ENCODE results near the gene DNAL4. TPM values are rescaled to one million over a fixed set of nuclear protein-coding genes. Genes with fewer than 3 reads are reported as not detected.
A peak's percentile ranks its signal among the peaks of the same experiment; 100 is the strongest.

The DNAL4 gene
- total RNA-seq, 6 experiments from 2014 or later: 8.6 to 11.5 (median 9.8) TPM

DNA sequence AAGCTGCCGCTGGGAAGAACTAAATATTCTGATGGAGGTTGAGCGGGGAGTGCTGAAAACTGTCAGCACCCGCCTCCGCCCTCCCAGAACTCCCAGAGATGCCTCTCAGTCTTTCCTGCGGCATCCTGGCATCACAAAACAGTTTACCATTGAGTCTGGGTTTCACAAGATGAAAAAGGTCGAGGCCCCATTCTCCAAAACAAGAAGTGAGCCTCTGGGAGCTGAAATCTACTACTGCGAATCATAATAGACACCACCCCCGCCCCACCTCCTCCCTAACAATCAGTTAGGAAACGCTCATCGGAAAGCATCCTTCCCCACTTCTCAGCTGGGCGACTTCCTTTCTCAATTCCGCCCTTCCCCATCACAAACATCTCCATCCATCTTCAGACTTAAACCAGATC lies 39.2 kb downstream of the DNAL4 start:
- Mint-ChIP-seq H3K4me1 (ENCODE audit: low read depth) (peaks cover 41% of the 10 kb centered on the region), H3K27me3 (ENCODE audit: insufficient read depth) (no peaks in the 10 kb centered on the region; the same call in 1 of the 2 replicates), H3K36me3 (ENCODE audit: low read depth) (no peaks in the 10 kb centered on the region), H3K9me3 (no peaks in the 10 kb centered on the region), H3K27ac (peak overlapping the region; percentile 97), H3K4me3 (peak overlapping the region; percentile 97)
- TF ChIP-seq, protein P1, sequence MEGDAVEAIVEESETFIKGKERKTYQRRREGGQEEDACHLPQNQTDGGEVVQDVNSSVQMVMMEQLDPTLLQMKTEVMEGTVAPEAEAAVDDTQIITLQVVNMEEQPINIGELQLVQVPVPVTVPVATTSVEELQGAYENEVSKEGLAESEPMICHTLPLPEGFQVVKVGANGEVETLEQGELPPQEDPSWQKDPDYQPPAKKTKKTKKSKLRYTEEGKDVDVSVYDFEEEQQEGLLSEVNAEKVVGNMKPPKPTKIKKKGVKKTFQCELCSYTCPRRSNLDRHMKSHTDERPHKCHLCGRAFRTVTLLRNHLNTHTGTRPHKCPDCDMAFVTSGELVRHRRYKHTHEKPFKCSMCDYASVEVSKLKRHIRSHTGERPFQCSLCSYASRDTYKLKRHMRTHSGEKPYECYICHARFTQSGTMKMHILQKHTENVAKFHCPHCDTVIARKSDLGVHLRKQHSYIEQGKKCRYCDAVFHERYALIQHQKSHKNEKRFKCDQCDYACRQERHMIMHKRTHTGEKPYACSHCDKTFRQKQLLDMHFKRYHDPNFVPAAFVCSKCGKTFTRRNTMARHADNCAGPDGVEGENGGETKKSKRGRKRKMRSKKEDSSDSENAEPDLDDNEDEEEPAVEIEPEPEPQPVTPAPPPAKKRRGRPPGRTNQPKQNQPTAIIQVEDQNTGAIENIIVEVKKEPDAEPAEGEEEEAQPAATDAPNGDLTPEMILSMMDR (IDR thresholded peaks at IDR 0.05): no peak
- DNase-seq: no peak

GRCh38 chr22:38753948-38754750 lies 39.8 kb downstream of the DNAL4 start:
- peak overlapping the region; percentile 97 for H3K4me3 Mint-ChIP-seq
- no peaks in the 10 kb centered on the region for H3K9me3 Mint-ChIP-seq
- no peaks in the 10 kb centered on the region; the same call in 1 of the 2 replicates for H3K27me3 Mint-ChIP-seq (ENCODE audit: insufficient read depth)
- peaks cover 41% of the 10 kb centered on the region for H3K4me1 Mint-ChIP-seq (ENCODE audit: low read depth)
- peak overlapping the region; percentile 97 for H3K27ac Mint-ChIP-seq
- DNase-seq: peak; percentile 18
- H3K36me3 Mint-ChIP-seq (ENCODE audit: low read depth): no peaks in the 10 kb centered on the region
- TF ChIP-seq, protein P1 (IDR thresholded peaks at IDR 0.05): no peak

DNA sequence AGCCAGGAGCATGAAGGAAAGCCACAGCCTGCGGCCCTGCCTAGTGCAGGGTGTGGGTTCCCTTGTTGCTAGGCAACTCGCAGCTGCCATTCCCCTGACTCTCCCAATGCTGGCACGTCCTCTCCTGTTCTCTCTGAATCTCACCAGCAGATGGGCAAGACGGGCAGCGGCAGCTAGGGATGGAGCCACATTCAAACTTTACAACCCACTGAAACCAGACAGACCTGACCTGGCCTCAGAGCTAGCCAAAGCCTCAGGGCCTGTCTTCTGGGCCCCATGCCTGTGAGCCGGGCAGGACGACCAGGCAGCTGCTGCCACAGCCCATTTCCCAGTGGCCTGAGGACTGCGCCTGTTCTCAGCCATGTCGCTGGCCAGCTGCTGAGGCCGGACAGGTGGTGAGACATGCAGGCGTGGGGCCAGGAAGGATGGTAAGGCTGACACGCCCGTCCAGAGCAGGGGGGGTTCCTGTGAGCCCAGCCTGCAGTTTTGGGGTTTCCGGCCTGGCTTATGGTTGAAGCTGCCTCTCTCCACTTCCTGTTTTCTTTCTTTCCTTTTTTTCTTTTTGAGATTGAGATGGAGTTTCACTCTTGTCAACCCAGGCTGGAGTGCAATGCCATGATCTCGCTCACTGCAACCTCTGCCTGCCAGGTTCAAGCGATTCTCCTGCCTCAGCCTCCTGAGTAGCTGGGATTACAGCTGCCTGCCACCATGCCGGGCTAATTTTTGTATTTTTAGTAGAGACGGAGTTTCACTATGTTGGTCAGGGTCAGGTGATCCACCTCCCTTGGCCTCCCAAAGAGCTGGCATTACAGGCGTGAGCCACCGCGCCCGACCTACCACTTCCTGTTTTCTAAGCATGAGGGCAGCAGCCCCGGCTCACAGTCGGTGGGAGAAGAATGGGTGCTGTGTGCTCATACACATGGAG lies 42.3 kb downstream of the DNAL4 start:
- peaks cover 24% of the 10 kb centered on the region for H3K4me1 Mint-ChIP-seq (ENCODE audit: low read depth)

DNA sequence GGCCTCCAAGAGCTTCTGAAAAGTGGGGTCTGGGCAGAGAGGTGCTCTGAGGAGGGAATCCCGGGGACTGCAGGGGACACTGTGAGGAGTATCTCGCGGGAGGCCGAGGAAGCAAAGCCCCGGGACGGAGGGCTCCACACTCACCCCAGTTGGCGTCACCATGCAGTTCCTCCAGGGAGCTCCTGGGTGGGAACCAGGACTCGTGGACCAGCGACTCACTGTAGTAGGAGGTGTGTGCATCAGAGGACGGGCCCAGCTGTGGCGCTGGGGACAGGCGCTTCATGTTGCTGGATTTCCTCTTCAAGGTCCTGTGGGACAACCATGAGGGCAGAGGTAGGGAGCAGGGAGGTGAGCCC lies 42.9 kb downstream of the DNAL4 start:
- Mint-ChIP-seq H3K27ac (no peak overlapping the region), H3K9me3 (no peaks in the 10 kb centered on the region), H3K4me3 (no peak overlapping the region), H3K4me1 (ENCODE audit: low read depth) (peaks cover 20% of the 10 kb centered on the region), H3K36me3 (ENCODE audit: low read depth) (no peaks in the 10 kb centered on the region), H3K27me3 (ENCODE audit: insufficient read depth) (no peaks in the 10 kb centered on the region; the same call in 1 of the 2 replicates)
- TF ChIP-seq, protein P1 (IDR thresholded peaks at IDR 0.05): no peak
- DNase-seq: no peak

More for the DNA sequence above, 42.3 kb downstream of the DNAL4 start:
- H3K27me3 Mint-ChIP-seq (ENCODE audit: insufficient read depth): no peaks in the 10 kb centered on the region; the same call in 1 of the 2 replicates
- no peak overlapping the region for H3K4me3 Mint-ChIP-seq
- H3K27ac Mint-ChIP-seq: no peak overlapping the region
- no peaks in the 10 kb centered on the region for H3K36me3 Mint-ChIP-seq (ENCODE audit: low read depth)
- no peaks in the 10 kb centered on the region for H3K9me3 Mint-ChIP-seq
- TF ChIP-seq, protein P1 (IDR thresholded peaks at IDR 0.05): no peak
- no peak for DNase-seq

GRCh38 chr22:38750638-38751037 lies 43.3 kb downstream of the DNAL4 start:
- H3K36me3 Mint-ChIP-seq (ENCODE audit: low read depth): no peaks in the 10 kb centered on the region
- TF ChIP-seq, protein P1 (IDR thresholded peaks at IDR 0.05): no peak
- no peaks in the 10 kb centered on the region; the same call in 1 of the 2 replicates for H3K27me3 Mint-ChIP-seq (ENCODE audit: insufficient read depth)
- no peak for DNase-seq
- no peak overlapping the region for H3K4me3 Mint-ChIP-seq
- H3K27ac Mint-ChIP-seq: no peak overlapping the region
- H3K4me1 Mint-ChIP-seq (ENCODE audit: low read depth): peaks cover 20% of the 10 kb centered on the region
- H3K9me3 Mint-ChIP-seq: no peaks in the 10 kb centered on the region

Data from HFFc6 (cell line).